Lower leg skin (tissue), 3 donors: Measurements from ENCODE around the gene KNOP1.

ENCODE experiments used
- POLR2A ChIP-seq, 2 donors: fragments of 450-650 bp; IDR thresholded peaks; one replicate each; pipeline ENCODE4 v1.6.1; 2016 to 2017; ENCODE audit warnings: antibody characterized with exemption in 2 of 2, mild to moderate bottlenecking in 1 of 2, moderate library complexity in 1 of 2
- TF ChIP-seq, protein P1 (sequence below), 3 donors: fragments of 450-650 bp; IDR thresholded peaks; one replicate each; pipeline ENCODE4 v1.5.1; 2016; ENCODE audit warnings: antibody characterized with exemption in 3 of 3, mild to moderate bottlenecking in 3 of 3, moderate library complexity in 2 of 3

- no peak for TF ChIP-seq POLR2A (IDR thresholded peaks at IDR 0.05)
- TF ChIP-seq, protein P1, sequence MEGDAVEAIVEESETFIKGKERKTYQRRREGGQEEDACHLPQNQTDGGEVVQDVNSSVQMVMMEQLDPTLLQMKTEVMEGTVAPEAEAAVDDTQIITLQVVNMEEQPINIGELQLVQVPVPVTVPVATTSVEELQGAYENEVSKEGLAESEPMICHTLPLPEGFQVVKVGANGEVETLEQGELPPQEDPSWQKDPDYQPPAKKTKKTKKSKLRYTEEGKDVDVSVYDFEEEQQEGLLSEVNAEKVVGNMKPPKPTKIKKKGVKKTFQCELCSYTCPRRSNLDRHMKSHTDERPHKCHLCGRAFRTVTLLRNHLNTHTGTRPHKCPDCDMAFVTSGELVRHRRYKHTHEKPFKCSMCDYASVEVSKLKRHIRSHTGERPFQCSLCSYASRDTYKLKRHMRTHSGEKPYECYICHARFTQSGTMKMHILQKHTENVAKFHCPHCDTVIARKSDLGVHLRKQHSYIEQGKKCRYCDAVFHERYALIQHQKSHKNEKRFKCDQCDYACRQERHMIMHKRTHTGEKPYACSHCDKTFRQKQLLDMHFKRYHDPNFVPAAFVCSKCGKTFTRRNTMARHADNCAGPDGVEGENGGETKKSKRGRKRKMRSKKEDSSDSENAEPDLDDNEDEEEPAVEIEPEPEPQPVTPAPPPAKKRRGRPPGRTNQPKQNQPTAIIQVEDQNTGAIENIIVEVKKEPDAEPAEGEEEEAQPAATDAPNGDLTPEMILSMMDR (IDR thresholded peaks at IDR 0.05), result no peak
These were observed 8.5 kb downstream of the KNOP1 start for GRCh38 chr16:19709381-19710136.
